ENCODE results near the gene DGKI. TPM values are rescaled to one million over a fixed set of nuclear protein-coding genes. Genes with fewer than 3 reads are reported as not detected.
"Not testable (repeated sequence)": the region's sequence is repeated elsewhere in the genome, so short reads cannot be mapped to it uniquely, and the experiment has no call there.

The DGKI gene
- total and polyA plus RNA-seq, 3 donors from 2014 or later, result 3.2 to 6.6 (median 4.3) TPM

DNA sequence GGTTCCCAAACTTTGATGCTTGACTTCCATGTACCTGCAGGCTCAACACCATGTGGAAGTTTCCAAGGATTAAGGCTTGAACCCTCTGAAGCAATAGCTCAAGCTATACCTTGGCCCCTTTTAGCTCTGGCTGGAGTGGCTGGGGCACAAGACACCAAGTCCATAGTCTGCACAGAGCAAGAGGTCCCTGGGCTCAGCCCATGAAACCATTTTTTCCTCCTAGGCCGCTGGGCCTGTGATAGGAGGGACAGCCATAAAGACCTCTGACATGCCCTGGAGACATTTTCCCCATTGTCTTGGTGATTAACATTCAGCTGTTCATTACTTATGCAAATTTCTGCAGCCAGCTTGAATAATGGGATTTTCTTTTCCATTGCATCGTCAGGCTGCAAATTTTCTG lies 14.4 kb downstream of the DGKI start:
- Histone ChIP-seq H3K4me3 (no peak overlapping the region), H3K9me3 (no peaks in the 10 kb centered on the region), H3K27ac (no peak overlapping the region), H3K36me3 (ENCODE audit: low read depth, missing control alignments) (no peaks in the 10 kb centered on the region), H3K27me3 (no peaks in the 10 kb centered on the region), H3K4me1 (no peaks in the 10 kb centered on the region)
- intact Hi-C loops (cut with DNase I; ENCODE audit: low total_unique reads), result no loop called here
- 93 to 97% methylated on average over 2 of the region's 2 CpGs for WGBS, 2 donors
- TF ChIP-seq, protein P1, sequence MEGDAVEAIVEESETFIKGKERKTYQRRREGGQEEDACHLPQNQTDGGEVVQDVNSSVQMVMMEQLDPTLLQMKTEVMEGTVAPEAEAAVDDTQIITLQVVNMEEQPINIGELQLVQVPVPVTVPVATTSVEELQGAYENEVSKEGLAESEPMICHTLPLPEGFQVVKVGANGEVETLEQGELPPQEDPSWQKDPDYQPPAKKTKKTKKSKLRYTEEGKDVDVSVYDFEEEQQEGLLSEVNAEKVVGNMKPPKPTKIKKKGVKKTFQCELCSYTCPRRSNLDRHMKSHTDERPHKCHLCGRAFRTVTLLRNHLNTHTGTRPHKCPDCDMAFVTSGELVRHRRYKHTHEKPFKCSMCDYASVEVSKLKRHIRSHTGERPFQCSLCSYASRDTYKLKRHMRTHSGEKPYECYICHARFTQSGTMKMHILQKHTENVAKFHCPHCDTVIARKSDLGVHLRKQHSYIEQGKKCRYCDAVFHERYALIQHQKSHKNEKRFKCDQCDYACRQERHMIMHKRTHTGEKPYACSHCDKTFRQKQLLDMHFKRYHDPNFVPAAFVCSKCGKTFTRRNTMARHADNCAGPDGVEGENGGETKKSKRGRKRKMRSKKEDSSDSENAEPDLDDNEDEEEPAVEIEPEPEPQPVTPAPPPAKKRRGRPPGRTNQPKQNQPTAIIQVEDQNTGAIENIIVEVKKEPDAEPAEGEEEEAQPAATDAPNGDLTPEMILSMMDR (IDR thresholded peaks at IDR 0.05), result no peak
- DNase-seq, result no peak

DNA sequence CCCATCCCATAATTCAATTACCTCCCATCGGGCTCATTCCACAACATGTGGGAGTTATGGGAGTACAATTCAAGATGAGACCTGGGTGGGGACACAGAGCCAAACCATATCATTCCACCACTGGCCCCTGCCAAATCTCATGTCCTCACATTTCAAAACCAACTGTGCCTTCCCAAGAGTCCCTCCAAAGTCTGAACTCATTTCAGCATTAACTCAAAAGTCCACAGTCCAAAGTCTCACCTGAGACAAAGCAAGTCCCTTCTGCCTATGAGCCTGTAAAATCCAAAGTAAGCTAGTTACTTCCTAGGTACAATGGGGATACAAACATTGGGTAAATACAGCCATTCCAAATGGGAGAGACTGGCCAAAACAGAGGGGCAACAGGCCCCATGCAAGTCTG lies 15.2 kb downstream of the DGKI start:
- H3K9me3 ChIP-seq; H3K27ac ChIP-seq; H3K36me3 ChIP-seq (ENCODE audit: low read depth, missing control alignments); intact Hi-C loops (cut with DNase I; ENCODE audit: low total_unique reads); DNase-seq; H3K27me3 ChIP-seq; H3K4me1 ChIP-seq; H3K4me3 ChIP-seq: not testable (repeated sequence)
- 86 to 100% methylated on average over 1 of the region's 1 CpG for WGBS, 2 donors

- intact Hi-C loops (cut with DNase I; ENCODE audit: low total_unique reads), result no loop called here
- Histone ChIP-seq H3K27me3 (no peaks in the 10 kb centered on the region), H3K4me3 (no peak overlapping the region), H3K36me3 (ENCODE audit: low read depth, missing control alignments) (no peaks in the 10 kb centered on the region), H3K27ac (no peak overlapping the region), H3K4me1 (no peaks in the 10 kb centered on the region), H3K9me3 (no peaks in the 10 kb centered on the region)
- TF ChIP-seq, protein P1 (IDR thresholded peaks at IDR 0.05), result no peak
- TF ChIP-seq POLR2A (IDR thresholded peaks at IDR 0.05), result no peak
- WGBS, 2 donors, result 53 to 57% methylated on average over 7 of the region's 7 CpGs
- no peak for DNase-seq
Observed at GRCh38 chr7:137829337-137829992, 17.3 kb downstream of the DGKI start.

GRCh38 chr7:137828456-137828855 lies 18.3 kb downstream of the DGKI start:
- intact Hi-C loops (cut with DNase I; ENCODE audit: low total_unique reads), result no loop called here
- Histone ChIP-seq H3K27ac (no peak overlapping the region), H3K27me3 (no peaks in the 10 kb centered on the region), H3K4me1 (no peaks in the 10 kb centered on the region), H3K4me3 (no peak overlapping the region), H3K36me3 (ENCODE audit: low read depth, missing control alignments) (no peaks in the 10 kb centered on the region), H3K9me3 (no peaks in the 10 kb centered on the region)
- WGBS, 2 donors, result 94% methylated on average over 1 of the region's 1 CpG
- no peak for TF ChIP-seq POLR2A (IDR thresholded peaks at IDR 0.05)
- TF ChIP-seq, protein P1 (IDR thresholded peaks at IDR 0.05), result no peak
- no peak for DNase-seq

DNA sequence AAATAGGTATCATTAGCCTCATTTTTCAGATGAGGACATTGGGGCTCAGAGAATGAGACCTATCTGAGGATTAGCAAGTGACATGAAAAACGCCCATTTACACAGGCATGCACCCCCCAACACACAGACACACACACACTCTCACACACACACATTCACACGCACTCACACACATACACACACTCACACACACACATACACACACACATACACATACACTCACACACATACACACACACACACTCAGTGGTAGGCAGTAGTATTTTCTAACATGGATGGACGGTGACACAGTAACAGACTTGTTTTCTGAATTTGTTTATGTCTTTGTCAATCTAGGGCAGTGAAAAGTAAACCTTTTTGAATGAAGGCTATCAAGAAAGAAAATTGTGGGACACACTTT lies 21.3 kb downstream of the DGKI start:
- peaks cover 5% of the 10 kb centered on the region for H3K4me1 ChIP-seq
- no peak overlapping the region for H3K27ac ChIP-seq
- H3K9me3 ChIP-seq, result no peaks in the 10 kb centered on the region
- no peaks in the 10 kb centered on the region for H3K36me3 ChIP-seq (ENCODE audit: low read depth, missing control alignments)
- DNase-seq, result no peak
- no peak overlapping the region for H3K4me3 ChIP-seq
- TF ChIP-seq POLR2A (IDR thresholded peaks at IDR 0.05), result no peak
- TF ChIP-seq, protein P1 (IDR thresholded peaks at IDR 0.05), result no peak
- no peaks in the 10 kb centered on the region for H3K27me3 ChIP-seq
- WGBS, 2 donors, result 93 to 95% methylated on average over 3 of the region's 3 CpGs
- intact Hi-C loops (cut with DNase I; ENCODE audit: low total_unique reads), result no loop called here
